Prostate gland (tissue), 2 donors: ENCODE data around the gene ZC3HAV1L.

Experiments
- POLR2AphosphoS5 ChIP-seq: sonication (generic); formaldehyde crosslinking; IDR thresholded peaks from one replicate; pipeline ENCODE4 v1.6.1; 2017; ENCODE audit warnings: antibody characterized with exemption
- TF ChIP-seq, protein P1 (sequence below), 4 experiments: fragments of 200-600 bp in 2 of 4; fragments of 450-650 bp in 2 of 4; sonication (generic) in 2 of 4; IDR thresholded peaks; 1 replicate in 3 of 4; 2 replicates in 1 of 4; pipeline ENCODE4 v1.5.1; 2016 to 2019; ENCODE audit warnings: antibody characterized with exemption in 4 of 4, mild to moderate bottlenecking in 2 of 4, moderate library complexity in 2 of 4

GRCh38 chr7:139026551-139026950 is 9.3 kb downstream of the ZC3HAV1L start:
- TF ChIP-seq POLR2AphosphoS5, result no peak
- TF ChIP-seq, protein P1, sequence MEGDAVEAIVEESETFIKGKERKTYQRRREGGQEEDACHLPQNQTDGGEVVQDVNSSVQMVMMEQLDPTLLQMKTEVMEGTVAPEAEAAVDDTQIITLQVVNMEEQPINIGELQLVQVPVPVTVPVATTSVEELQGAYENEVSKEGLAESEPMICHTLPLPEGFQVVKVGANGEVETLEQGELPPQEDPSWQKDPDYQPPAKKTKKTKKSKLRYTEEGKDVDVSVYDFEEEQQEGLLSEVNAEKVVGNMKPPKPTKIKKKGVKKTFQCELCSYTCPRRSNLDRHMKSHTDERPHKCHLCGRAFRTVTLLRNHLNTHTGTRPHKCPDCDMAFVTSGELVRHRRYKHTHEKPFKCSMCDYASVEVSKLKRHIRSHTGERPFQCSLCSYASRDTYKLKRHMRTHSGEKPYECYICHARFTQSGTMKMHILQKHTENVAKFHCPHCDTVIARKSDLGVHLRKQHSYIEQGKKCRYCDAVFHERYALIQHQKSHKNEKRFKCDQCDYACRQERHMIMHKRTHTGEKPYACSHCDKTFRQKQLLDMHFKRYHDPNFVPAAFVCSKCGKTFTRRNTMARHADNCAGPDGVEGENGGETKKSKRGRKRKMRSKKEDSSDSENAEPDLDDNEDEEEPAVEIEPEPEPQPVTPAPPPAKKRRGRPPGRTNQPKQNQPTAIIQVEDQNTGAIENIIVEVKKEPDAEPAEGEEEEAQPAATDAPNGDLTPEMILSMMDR (IDR thresholded peaks at IDR 0.05), result no peak
